H9 (cell line): ENCODE data around the gene CA12. TPM values are rescaled to one million over a fixed set of nuclear protein-coding genes. Genes with fewer than 3 reads are reported as not detected.

Experiments
- DNase-seq: peaks from one replicate; pipeline ENCODE4 v3.0.0-alpha.2; 2017
- H2AFZ ChIP-seq: one replicate; pipeline ENCODE4 v1.6.1; 2013; ENCODE audit warnings: mild to moderate bottlenecking, low read length, control low read depth, moderate library complexity
- H2AK5ac ChIP-seq: 2 replicates; pipeline ENCODE4 v1.6.1; 2013; ENCODE audit warnings: low read length, control low read depth, mixed read lengths; ENCODE audit not compliant: insufficient read length
- H2BK120ac ChIP-seq: one replicate; pipeline ENCODE4 v1.6.1; 2013; ENCODE audit warnings: low read depth, mild to moderate bottlenecking, low read length, control low read depth, inconsistent platforms; ENCODE audit not compliant: poor library complexity, severe bottlenecking
- H2BK12ac ChIP-seq: 2 replicates; pipeline ENCODE4 v1.6.1; 2013; ENCODE audit warnings: low read length, control low read depth, mixed read lengths, low read depth; ENCODE audit not compliant: insufficient read length
- H2BK15ac ChIP-seq: 2 replicates; pipeline ENCODE4 v1.6.1; 2013; ENCODE audit warnings: low read depth, low read length, control low read depth
- H2BK20ac ChIP-seq: one replicate; pipeline ENCODE4 v1.6.1; 2013; ENCODE audit warnings: low read depth, mild to moderate bottlenecking, low read length, control low read depth, inconsistent platforms; ENCODE audit not compliant: poor library complexity, severe bottlenecking
- H2BK5ac ChIP-seq: 2 replicates; pipeline ENCODE4 v1.6.1; 2013; ENCODE audit warnings: low read length, control low read depth, mixed read lengths; ENCODE audit not compliant: insufficient read length
- H3K14ac ChIP-seq: 2 replicates; pipeline ENCODE4 v1.6.1; 2013; ENCODE audit warnings: low read length, control low read depth; ENCODE audit not compliant: insufficient read depth
- H3K18ac ChIP-seq: 2 replicates; pipeline ENCODE4 v1.6.1; 2013; ENCODE audit warnings: low read depth, mild to moderate bottlenecking, mixed read lengths, low read length, control low read depth; ENCODE audit not compliant: insufficient read length
- H3K23ac ChIP-seq: 2 replicates; pipeline ENCODE4 v1.6.1; 2013; ENCODE audit warnings: low read length, control low read depth, mixed read lengths, low read depth; ENCODE audit not compliant: insufficient read length
- H3K23me2 ChIP-seq: 2 replicates; pipeline ENCODE4 v1.6.1; 2013; ENCODE audit warnings: low read depth, mild to moderate bottlenecking, mixed read lengths, low read length, control low read depth; ENCODE audit not compliant: insufficient read length, poor library complexity, severe bottlenecking
- H3K27ac ChIP-seq: 2 replicates; pipeline ENCODE4 v1.5.1; 2013; ENCODE audit warnings: low read length, control low read depth, mixed read lengths, low read depth; ENCODE audit not compliant: insufficient read length
- H3K27me3 ChIP-seq: 2 replicates; pipeline ENCODE4 v1.6.1; 2013; ENCODE audit warnings: low read length, control low read depth, inconsistent platforms; ENCODE audit not compliant: insufficient read depth
- H3K4ac ChIP-seq: 2 replicates; pipeline ENCODE4 v1.6.1; 2013; ENCODE audit warnings: low read depth, mild to moderate bottlenecking, control low read depth, inconsistent platforms, low read length, moderate library complexity
- H3K4me1 ChIP-seq: 2 replicates; pipeline ENCODE4 v1.6.1; 2013; ENCODE audit warnings: low read length, control low read depth, inconsistent platforms; ENCODE audit not compliant: insufficient read depth
- H3K4me2 ChIP-seq: 2 replicates; pipeline ENCODE4 v1.6.1; 2013; ENCODE audit warnings: low read length, control low read depth, mixed read lengths; ENCODE audit not compliant: insufficient read length, insufficient read depth
- H3K56ac ChIP-seq: 2 replicates; pipeline ENCODE4 v1.6.1; 2013; ENCODE audit warnings: low read depth, mild to moderate bottlenecking, mixed read lengths, low read length, control low read depth; ENCODE audit not compliant: insufficient read length
- H3K79me1 ChIP-seq: 2 replicates; pipeline ENCODE4 v1.6.1; 2013; ENCODE audit warnings: low read depth, mild to moderate bottlenecking, moderate library complexity, low read length, control low read depth, inconsistent platforms; ENCODE audit not compliant: insufficient read depth, poor library complexity, severe bottlenecking
- H3K79me2 ChIP-seq: 2 replicates; pipeline ENCODE4 v1.6.1; 2013; ENCODE audit warnings: low read length, control low read depth, inconsistent platforms; ENCODE audit not compliant: insufficient read depth
- H3K9ac ChIP-seq: 2 replicates; pipeline ENCODE4 v1.6.1; 2013; ENCODE audit warnings: low read length, control low read depth, mixed read lengths; ENCODE audit not compliant: insufficient read length; ENCODE audit errors: extremely low read depth
- H3K9me3 ChIP-seq: one replicate; pipeline ENCODE4 v1.6.1; 2013; ENCODE audit warnings: low read depth, low read length, inconsistent platforms; ENCODE audit not compliant: control insufficient read depth
- H3T11ph ChIP-seq: one replicate; pipeline ENCODE4 v1.6.1; 2013; ENCODE audit warnings: mild to moderate bottlenecking, low read length, control low read depth, inconsistent platforms
- H4K20me1 ChIP-seq: one replicate; pipeline ENCODE4 v1.6.1; 2013; ENCODE audit not compliant: control insufficient read depth, insufficient read length, insufficient read depth
- H4K5ac ChIP-seq: 2 replicates; pipeline ENCODE4 v1.6.1; 2013; ENCODE audit warnings: low read depth, mild to moderate bottlenecking, mixed read lengths, low read length, control low read depth; ENCODE audit not compliant: insufficient read length
- H4K8ac ChIP-seq: replicated peaks from 2 replicates; pipeline ENCODE4 v1.6.1; 2013; ENCODE audit warnings: low read length, control low read depth, mixed read lengths, low read depth; ENCODE audit not compliant: insufficient read length
- H4K91ac ChIP-seq: 2 replicates; pipeline ENCODE4 v1.6.1; 2013; ENCODE audit warnings: low read depth, mild to moderate bottlenecking, moderate library complexity, mixed read lengths, low read length, control low read depth; ENCODE audit not compliant: insufficient read length
- H3K27ac Mint-ChIP-seq, 3 experiments: 2 replicates in 2 of 3; 3 replicates in 1 of 3; pipeline ENCODE4 v1.8.0; 2020 to 2021; ENCODE audit warnings: mixed read lengths in 3 of 3, mild to moderate bottlenecking in 1 of 3, moderate library complexity in 1 of 3
- H3K27me3 Mint-ChIP-seq: 2 replicates; pipeline ENCODE4 v1.8.0; 2021; ENCODE audit warnings: low read depth, mild to moderate bottlenecking, moderate library complexity, mixed read lengths
- H3K36me3 Mint-ChIP-seq, 3 experiments: 2 replicates in 2 of 3; 3 replicates in 1 of 3; pipeline ENCODE4 v1.8.0; 2020 to 2021; ENCODE audit warnings: low read depth in 3 of 3, mixed read lengths in 3 of 3; ENCODE audit not compliant: insufficient read depth in 1 of 3
- H3K4me1 Mint-ChIP-seq, 2 experiments: 2 replicates each; pipeline ENCODE4 v1.8.0; 2020; ENCODE audit warnings: mixed read lengths in 2 of 2
- H3K4me3 Mint-ChIP-seq, 2 experiments: 2 replicates in 1 of 2; 3 replicates in 1 of 2; pipeline ENCODE4 v1.8.0; 2020 to 2021; ENCODE audit warnings: mild to moderate bottlenecking in 2 of 2, mixed read lengths in 2 of 2, moderate library complexity in 1 of 2
- H3K9me3 Mint-ChIP-seq, 2 experiments: 2 replicates in 1 of 2; 3 replicates in 1 of 2; pipeline ENCODE4 v1.8.0; 2020; ENCODE audit warnings: mild to moderate bottlenecking in 2 of 2, mixed read lengths in 2 of 2, moderate library complexity in 1 of 2
- CTCF ChIP-seq: fragments of 200-600 bp; sonication (generic); conservative IDR thresholded peaks from 3 replicates; pipeline ENCODE4 v1.8.0; 2021; ENCODE audit warnings: antibody characterized with exemption, mild to moderate bottlenecking
- total RNA-seq: library from RNA; stranded (reverse); gene quantifications from 2 replicates; pipeline ENCODE4 v1.2.1, GENCODE V29; 2021

The CA12 gene
- total RNA-seq, 1 experiment from 2014 or later = 0.68 TPM

- Histone ChIP-seq H3T11ph (no peak overlapping the region), H3K9ac (no peak overlapping the region), H3K4me1 (no peaks in the 10 kb centered on the region), H3K9me3 (no peaks in the 10 kb centered on the region), H3K27me3 (no peaks in the 10 kb centered on the region), H4K5ac (no peak overlapping the region), H3K4ac (no peak overlapping the region), H4K91ac (no peak overlapping the region), H2BK5ac (no peak overlapping the region), H4K8ac (no peak overlapping the region), H3K56ac (no peak overlapping the region), H3K23me2 (no peaks in the 10 kb centered on the region), H2BK120ac (no peak overlapping the region), H3K4me2 (no peak overlapping the region), H3K27ac (no peak overlapping the region), H3K18ac (no peak overlapping the region), H2AFZ (no peak overlapping the region), H2BK20ac (no peak overlapping the region), H2BK15ac (no peak overlapping the region), H3K14ac (no peak overlapping the region), H2AK5ac (no peak overlapping the region), H4K20me1 (no peaks in the 10 kb centered on the region), H3K23ac (no peak overlapping the region), H3K79me2 (no peaks in the 10 kb centered on the region), H2BK12ac (no peak overlapping the region), H3K79me1 (no peaks in the 10 kb centered on the region)
- Mint-ChIP-seq H3K4me3 (no peak overlapping the region), H3K4me1 (0 out of 4 replicates have a peak, but pooled peaks cover 0 to 3% of the 10 kb centered on the region in 2 experiments), H3K27me3 (no peaks in the 10 kb centered on the region), H3K36me3 (peaks cover 0 to 7% (median 7%) of the 10 kb centered on the region in 3 experiments; a peak in 3 of 7 replicates), H3K27ac (no peak overlapping the region), H3K9me3 (no peaks in the 10 kb centered on the region)
- no peak for DNase-seq
- TF ChIP-seq CTCF = no peak
Measured at GRCh38 chr15:63291507-63291906, 90.1 kb downstream of the CA12 start.
